ENCODE measurements around the gene KNG1. TPM values are rescaled to one million over a fixed set of nuclear protein-coding genes. Genes with fewer than 3 reads are reported as not detected.
"Not testable (repeated sequence)": the region's sequence is repeated elsewhere in the genome, so short reads cannot be mapped to it uniquely, and the experiment has no call there.

Gene KNG1
- total RNA-seq, 1 donor from 2014 or later, result not detected

GRCh38 chr3:186708983-186709679, 8.0 kb upstream of the KNG1 start:
- intact Hi-C loops (cut with micrococcal nuclease), result loop anchor here (10.0 kb wide), 1 partner anchor 116 kb away; no protein-coding TSS in a partner anchor

- intact Hi-C loops (cut with micrococcal nuclease), result not testable (repeated sequence)
Observed at GRCh38 chr3:186710694-186711093, 6.5 kb upstream of the KNG1 start.

- intact Hi-C loops (cut with micrococcal nuclease), result no loop called here
Observed at GRCh38 chr3:186713499-186713898, 3.7 kb upstream of the KNG1 start.

GRCh38 chr3:186719945-186720739, 3.0 kb downstream of the KNG1 start:
- intact Hi-C loops (cut with micrococcal nuclease), result no loop called here

- intact Hi-C loops (cut with micrococcal nuclease), result no loop called here
Observed at GRCh38 chr3:186722457-186722856, 5.3 kb downstream of the KNG1 start.

GRCh38 chr3:186724911-186725310, 7.8 kb downstream of the KNG1 start:
- intact Hi-C loops (cut with micrococcal nuclease), result no loop called here

GRCh38 chr3:186732169-186732766, 15.1 kb downstream of the KNG1 start:
- intact Hi-C loops (cut with micrococcal nuclease), result no loop called here

- intact Hi-C loops (cut with micrococcal nuclease), result no loop called here
Observed at GRCh38 chr3:186742618-186743380, 25.6 kb downstream of the KNG1 start.

GRCh38 chr3:186743666-186744065, 26.5 kb downstream of the KNG1 start:
- intact Hi-C loops (cut with micrococcal nuclease), result no loop called here

- intact Hi-C loops (cut with micrococcal nuclease), result no loop called here
Observed at GRCh38 chr3:186746008-186746407, 28.8 kb downstream of the KNG1 start.

GRCh38 chr3:186750316-186750715, 33.2 kb downstream of the KNG1 start:
- intact Hi-C loops (cut with micrococcal nuclease), result no loop called here

- intact Hi-C loops (cut with micrococcal nuclease), result no loop called here
Observed at GRCh38 chr3:186751480-186751879, 34.3 kb downstream of the KNG1 start.

GRCh38 chr3:186754006-186754405, 36.8 kb downstream of the KNG1 start:
- intact Hi-C loops (cut with micrococcal nuclease), result no loop called here

- intact Hi-C loops (cut with micrococcal nuclease), result no loop called here
Observed at GRCh38 chr3:186754871-186755270, 37.7 kb downstream of the KNG1 start.

GRCh38 chr3:186757214-186757613, 40.1 kb downstream of the KNG1 start:
- intact Hi-C loops (cut with micrococcal nuclease), result no loop called here

GRCh38 chr3:186757686-186758220, 40.6 kb downstream of the KNG1 start:
- intact Hi-C loops (cut with micrococcal nuclease), result no loop called here

GRCh38 chr3:186759231-186759930, 42.2 kb downstream of the KNG1 start:
- intact Hi-C loops (cut with micrococcal nuclease), result no loop called here

GRCh38 chr3:186760141-186760833, 43.1 kb downstream of the KNG1 start:
- intact Hi-C loops (cut with micrococcal nuclease), result no loop called here

GRCh38 chr3:186760897-186761447, 43.8 kb downstream of the KNG1 start:
- intact Hi-C loops (cut with micrococcal nuclease), result no loop called here

GRCh38 chr3:186772281-186772694, 55.1 kb downstream of the KNG1 start:
- intact Hi-C loops (cut with micrococcal nuclease), result loop anchor here (1.0 to 5.0 kb wide), 2 partner anchors 10 to 35 kb away; partner anchors contain the start of gene RFC4
